H1 (cell line): Measurements from ENCODE around the gene CDC26. TPM values are rescaled to one million over a fixed set of nuclear protein-coding genes. Genes with fewer than 3 reads are reported as not detected.

Source experiments
- CTCF ChIA-PET: fragments of 300-600 bp; sonication (Branson Sonifier 250); formaldehyde crosslinking; loops from one replicate; lab custom pipeline; 2021; ENCODE audit not compliant: partially characterized antibody; lab: Charles Lee
- POLR2A ChIA-PET: fragments of 300-600 bp; sonication (Branson Sonifier 250); formaldehyde crosslinking; loops from one replicate; lab custom pipeline; 2021; ENCODE audit warnings: inconsistent platforms; ENCODE audit not compliant: partially characterized antibody; lab: Charles Lee
- DNase-seq, 2 experiments: peaks; one replicate each; pipeline versions ENCODE4 v3.0.0 to v3.0.0-alpha.2; 2010 to 2022; ENCODE audit warnings: low spot score in 2 of 2, low read depth in 1 of 2, mixed read lengths in 1 of 2
- FAIRE-seq: peaks from 2 replicates; lab custom pipeline; 2011; peaks lifted over from hg19 to GRCh38; lab: Jason Lieb, UNC
- H2AFZ ChIP-seq: 2 replicates; pipeline ENCODE4 v1.8.1; 2012; ENCODE audit warnings: low read length, inconsistent platforms
- H2AK5ac ChIP-seq: 2 replicates; pipeline ENCODE4 v1.6.1; 2013; ENCODE audit warnings: low read depth, low read length
- H2BK120ac ChIP-seq: replicated peaks from 2 replicates; pipeline ENCODE3; 2013; ENCODE audit warnings: low read depth, low read length, inconsistent platforms
- H2BK12ac ChIP-seq: 2 replicates; pipeline ENCODE4 v1.6.1; 2013; ENCODE audit warnings: low read depth, low read length
- H2BK15ac ChIP-seq: 2 replicates; pipeline ENCODE4 v1.6.1; 2013; ENCODE audit warnings: low read length
- H2BK20ac ChIP-seq: 2 replicates; pipeline ENCODE4 v1.6.1; 2013; ENCODE audit warnings: low read length
- H2BK5ac ChIP-seq: 2 replicates; pipeline ENCODE4 v1.6.1; 2013; ENCODE audit warnings: low read depth, low read length
- H3K14ac ChIP-seq: 2 replicates; pipeline ENCODE4 v1.6.1; 2013; ENCODE audit warnings: inconsistent platforms; ENCODE audit not compliant: insufficient read length
- H3K18ac ChIP-seq: 2 replicates; pipeline ENCODE4 v1.6.1; 2013; ENCODE audit warnings: low read length; ENCODE audit errors: extremely low read depth
- H3K23ac ChIP-seq: 2 replicates; pipeline ENCODE4 v1.6.1; 2013; ENCODE audit warnings: inconsistent platforms; ENCODE audit not compliant: insufficient read length
- H3K23me2 ChIP-seq: 2 replicates; pipeline ENCODE4 v1.6.1; 2013; ENCODE audit warnings: low read depth, low read length
- H3K27ac ChIP-seq: 2 replicates; pipeline ENCODE4 v1.6.1; 2011; ENCODE audit warnings: low read depth, low read length, inconsistent platforms
- H3K27me3 ChIP-seq, 4 experiments: replicated peaks in 1 of 4; 1 replicate in 1 of 4; 2 replicates in 3 of 4; pipeline versions ENCODE4 v1.6.1 to v1.8.1; 2011 to 2013; ENCODE audit warnings: low read length in 3 of 4, mild to moderate bottlenecking in 3 of 4, inconsistent platforms in 2 of 4, mixed read lengths in 2 of 4, moderate library complexity in 1 of 4; ENCODE audit not compliant: control insufficient read depth in 3 of 4, insufficient read depth in 3 of 4; ENCODE audit errors: extremely low read depth in 1 of 4
- H3K36me3 ChIP-seq, 4 experiments: 2 replicates each; pipeline versions ENCODE4 v1.6.1 to v1.8.1; 2011 to 2013; ENCODE audit warnings: mild to moderate bottlenecking in 4 of 4, low read length in 3 of 4, moderate library complexity in 2 of 4, control low read depth in 1 of 4, inconsistent platforms in 1 of 4; ENCODE audit not compliant: insufficient read depth in 4 of 4, control insufficient read depth in 2 of 4
- H3K4ac ChIP-seq: replicated peaks from 2 replicates; pipeline ENCODE3; 2013; ENCODE audit warnings: low read length, low read depth, mixed read lengths, inconsistent platforms; ENCODE audit not compliant: insufficient read length
- H3K4me1 ChIP-seq, 4 experiments: replicated peaks in 1 of 4; 1 replicate in 1 of 4; 2 replicates in 3 of 4; pipeline versions ENCODE4 v1.6.1 to v1.8.1; 2011 to 2013; ENCODE audit warnings: low read length in 3 of 4, inconsistent platforms in 2 of 4, mixed read lengths in 1 of 4; ENCODE audit not compliant: insufficient read depth in 4 of 4, control insufficient read depth in 3 of 4
- H3K4me2 ChIP-seq, 2 experiments: 2 replicates each; pipeline versions ENCODE4 v1.6.1 to v1.8.1; 2011 to 2013; ENCODE audit warnings: low read depth in 2 of 2, low read length in 2 of 2, control low read depth in 1 of 2, inconsistent platforms in 1 of 2, mild to moderate bottlenecking in 1 of 2; ENCODE audit not compliant: insufficient read depth in 1 of 2
- H3K4me3 ChIP-seq, 4 experiments: fragments of 200-600, 300-600 bp in 1 of 4; sonication (generic), shearing (Covaris generic), sonication (Bioruptor Twin) in 1 of 4; 2 replicates each; pipeline versions ENCODE4 v1.5.1 to v1.8.1; 2011 to 2016; ENCODE audit warnings: low read length in 4 of 4, low read depth in 3 of 4, control low read depth in 2 of 4, inconsistent platforms in 2 of 4, mild to moderate bottlenecking in 2 of 4, mixed read lengths in 1 of 4, moderate library complexity in 1 of 4; ENCODE audit not compliant: insufficient read depth in 2 of 4; ENCODE audit errors: extremely low read depth in 1 of 4
- H3K56ac ChIP-seq: replicated peaks from 2 replicates; pipeline ENCODE3; 2013; ENCODE audit warnings: low read depth, mild to moderate bottlenecking, mixed read lengths, low read length, inconsistent platforms; ENCODE audit not compliant: insufficient read length
- H3K79me1 ChIP-seq: 2 replicates; pipeline ENCODE4 v1.6.1; 2013; ENCODE audit warnings: low read depth, low read length, control low read depth
- H3K79me2 ChIP-seq, 2 experiments: 2 replicates each; pipeline versions ENCODE4 v1.6.1 to v1.8.1; 2012 to 2013; ENCODE audit warnings: low read length in 2 of 2, mild to moderate bottlenecking in 2 of 2, inconsistent platforms in 1 of 2; ENCODE audit not compliant: insufficient read depth in 2 of 2, control insufficient read depth in 1 of 2
- H3K9ac ChIP-seq, 4 experiments: replicated peaks in 1 of 4; 1 replicate in 1 of 4; 2 replicates in 3 of 4; pipeline versions ENCODE4 v1.6.1 to v1.8.1; 2011 to 2013; ENCODE audit warnings: low read depth in 3 of 4, low read length in 3 of 4, control low read depth in 2 of 4, mild to moderate bottlenecking in 2 of 4, moderate library complexity in 2 of 4, inconsistent platforms in 1 of 4; ENCODE audit errors: extremely low read depth in 1 of 4
- H3K9me3 ChIP-seq, 2 experiments: 2 replicates each; pipeline versions ENCODE4 v1.6.1 to v1.8.1; 2012 to 2013; ENCODE audit warnings: mild to moderate bottlenecking in 2 of 2, moderate library complexity in 2 of 2, control low read depth in 1 of 2, inconsistent platforms in 1 of 2, low read depth in 1 of 2, low read length in 1 of 2, mixed read lengths in 1 of 2; ENCODE audit not compliant: insufficient read depth in 2 of 2
- H4K20me1 ChIP-seq, 2 experiments: replicated peaks in 1 of 2; 2 replicates each; pipeline versions ENCODE3 to v1.8.1; 2011 to 2013; ENCODE audit warnings: inconsistent platforms in 2 of 2, low read length in 2 of 2, mild to moderate bottlenecking in 1 of 2; ENCODE audit not compliant: insufficient read depth in 2 of 2, control insufficient read depth in 1 of 2
- H4K5ac ChIP-seq: 2 replicates; pipeline ENCODE4 v1.6.1; 2013; ENCODE audit warnings: low read length, low read depth, mixed read lengths, inconsistent platforms; ENCODE audit not compliant: insufficient read length
- H4K8ac ChIP-seq: 2 replicates; pipeline ENCODE4 v1.8.0; 2013; ENCODE audit warnings: mild to moderate bottlenecking, moderate library complexity, low read length, inconsistent platforms; ENCODE audit not compliant: insufficient read depth; ENCODE audit errors: extremely low read depth
- H4K91ac ChIP-seq: replicated peaks from 2 replicates; pipeline ENCODE3; 2013; ENCODE audit warnings: low read length, mixed read lengths, inconsistent platforms; ENCODE audit not compliant: insufficient read length
- BCL11A ChIP-seq, 2 experiments: IDR thresholded peaks; one replicate each; pipeline ENCODE4 v1.6.1; 2011; ENCODE audit warnings: low read depth in 2 of 2, low read length in 2 of 2, mild to moderate bottlenecking in 2 of 2
- E2F6 ChIP-seq: IDR thresholded peaks from 2 replicates; pipeline ENCODE4 v1.6.1; 2012; ENCODE audit warnings: inconsistent platforms
- GABPA ChIP-seq: IDR thresholded peaks from 2 replicates; pipeline ENCODE4 v1.6.1; 2011; ENCODE audit warnings: mild to moderate bottlenecking, low read length, moderate library complexity, borderline replicate concordance; ENCODE audit not compliant: insufficient read depth
- PHF8 ChIP-seq: fragments of 200-600 bp; sonication (generic); conservative IDR thresholded peaks from 2 replicates; pipeline ENCODE4 v1.7.1; 2012; ENCODE audit warnings: low read depth, mild to moderate bottlenecking, inconsistent platforms, low read length, moderate library complexity
- POLR2A ChIP-seq, 2 experiments: IDR thresholded peaks; 1 replicate in 1 of 2; 2 replicates in 1 of 2; pipeline ENCODE4 v1.6.1; 2011; ENCODE audit warnings: low read depth in 2 of 2, low read length in 2 of 2, mild to moderate bottlenecking in 2 of 2; ENCODE audit errors: control extremely low read depth in 1 of 2
- RAD21 ChIP-seq, 2 experiments: IDR thresholded peaks in 1 of 2; conservative IDR thresholded peaks in 1 of 2; 2 replicates each; pipeline ENCODE4 v1.6.1; 2011; ENCODE audit warnings: low read depth in 2 of 2, low read length in 2 of 2, improper control_type of control experiment in 1 of 2, inconsistent platforms in 1 of 2, mild to moderate bottlenecking in 1 of 2, moderate library complexity in 1 of 2
- SRF ChIP-seq: IDR thresholded peaks from 2 replicates; pipeline ENCODE4 v1.6.1; 2011; ENCODE audit warnings: mild to moderate bottlenecking, low read depth, low read length, moderate library complexity
- TAF1 ChIP-seq: IDR thresholded peaks from 2 replicates; pipeline ENCODE4 v1.6.1; 2011; ENCODE audit warnings: mild to moderate bottlenecking, low read depth, low read length
- TCF12 ChIP-seq: IDR thresholded peaks from 2 replicates; pipeline ENCODE4 v1.6.1; 2011; ENCODE audit warnings: low read depth, mild to moderate bottlenecking, low read length
- WGBS, 2 experiments: shearing (Covaris generic) in 1 of 2; methylation state at CpG; one replicate each; pipeline versions ENCODE4 v1.1.6 to v1.1.7; 2013 to 2015; ENCODE audit warnings: low lambda C conversion rate in 2 of 2, mixed read lengths in 2 of 2, inconsistent platforms in 1 of 2, low coverage in 1 of 2, missing lambda C conversion rate in 1 of 2; ENCODE audit not compliant: insufficient replicate concordance in 2 of 2, insufficient coverage in 1 of 2, insufficient read length in 1 of 2; ENCODE audit errors: extremely low coverage in 1 of 2, missing lambda C conversion rate in 1 of 2; 5-methylcytosine and 5-hydroxymethylcytosine counted together
- polyA plus RNA-seq, 7 experiments: library from polyadenylated mRNA; depleted of rRNA in 3 of 7; stranded (reverse) in 5 of 7; unstranded in 2 of 7; fragments of >200 nt in 5 of 7; fragments of 200-250 nt in 2 of 7; gene quantifications; 1 replicate in 5 of 7; 2 replicates in 1 of 7; 4 replicates in 1 of 7; pipeline versions ENCODE4 v1.2.1 to v1.2.3, GENCODE V29; 2011 to 2013; ENCODE audit warnings: missing spikeins in 2 of 7, mixed read lengths in 2 of 7
- total RNA-seq: library from RNA; stranded (reverse); fragmentation: NEBNext Ultra II Directional; extraction: Animal tissue kit (Norgen Biotek cat#: 25700); gene quantifications from 2 replicates; pipeline ENCODE4 v1.2.1, GENCODE V29; 2021

The CDC26 gene
- total and polyA plus RNA-seq, 2 of the 8 experiments (the other 6 are each of a cell fraction or from before 2014, with no cell fraction given) = 31.5 to 41.9 TPM

- H3K79me1 ChIP-seq = no peaks in the 10 kb centered on the region; the same call in 1 of the 2 replicates
- ChIA-PET POLR2A (no interaction called here), CTCF (interaction anchor here (0.8 kb wide), 1 partner anchor 19 kb away, joined by 4 read pairs; no protein-coding TSS in a partner anchor)
- H3K56ac ChIP-seq = no peak overlapping the region
- H4K20me1 ChIP-seq = no peaks in the 10 kb centered on the region
- TF ChIP-seq E2F6 = no peak
- no peak for TF ChIP-seq PHF8
- TF ChIP-seq SRF = no peak
- no peak for TF ChIP-seq RAD21 (IDR thresholded peaks at IDR 0.05 in 1 of 2, conservative IDR thresholded peaks at IDR 0.05 in 1 of 2; ENCODE audit: low read depth in 2 of 2, low read length in 2 of 2)
- no peak for TF ChIP-seq TCF12
- TF ChIP-seq BCL11A (IDR thresholded peaks at IDR 0.05; ENCODE audit: low read depth in 2 of 2, low read length in 2 of 2) = no peak
- no peak for TF ChIP-seq TAF1
- no peak for TF ChIP-seq POLR2A (IDR thresholded peaks at IDR 0.05; ENCODE audit: control extremely low read depth in 1 of 2, low read depth in 2 of 2, low read length in 2 of 2)
- TF ChIP-seq GABPA = no peak
- no peak overlapping the region for H3K4ac ChIP-seq
- no peaks in the 10 kb centered on the region for H3K79me2 ChIP-seq
- H2BK15ac ChIP-seq = no peak overlapping the region
- no peak overlapping the region for H2BK20ac ChIP-seq
- DNase-seq = no peak
- H3K27ac ChIP-seq = no peak overlapping the region
- no peak overlapping the region for H4K5ac ChIP-seq
- no peak overlapping the region for H4K91ac ChIP-seq
- H2BK12ac ChIP-seq = no peak overlapping the region
- peaks cover 3 to 12% (median 11%) of the 10 kb centered on the region in 4 experiments; a peak in 6 of 8 replicates for H3K36me3 ChIP-seq
- no peak overlapping the region for H3K23ac ChIP-seq
- no peak overlapping the region for H4K8ac ChIP-seq
- H2AK5ac ChIP-seq = no peak overlapping the region
- 96% methylated on average over 1 of the region's 1 CpG; no CpG with 5 or more reads in 1 of the 2 experiments for WGBS, 2 experiments
- H3K18ac ChIP-seq = no peak overlapping the region
- H3K4me1 ChIP-seq = no peaks in the 10 kb centered on the region
- no peaks in the 10 kb centered on the region for H3K23me2 ChIP-seq
- no peak overlapping the region for H2AFZ ChIP-seq
- no peak overlapping the region for H2BK5ac ChIP-seq
- H3K27me3 ChIP-seq = no peaks in the 10 kb centered on the region
- no peak overlapping the region for H2BK120ac ChIP-seq
- FAIRE-seq = no peak
- H3K9ac ChIP-seq = no peak overlapping the region
- H3K14ac ChIP-seq = no peak overlapping the region
- no peak overlapping the region for H3K4me3 ChIP-seq
- no peak overlapping the region for H3K4me2 ChIP-seq
- H3K9me3 ChIP-seq = no peaks in the 10 kb centered on the region
Observed at GRCh38 chr9:113254991-113255390, 20.4 kb downstream of the CDC26 start.
